WTC11 (cell line): ENCODE data around the gene NAV2. TPM values are rescaled to one million over a fixed set of nuclear protein-coding genes. Genes with fewer than 3 reads are reported as not detected.

Experiments used
- ATAC-seq: fragments of 200-7000 bp; cut with Tn5 transposase; 2 replicates; pipeline ENCODE4 v1.10.0; 2021; ENCODE audit warnings: mild to moderate bottlenecking, moderate library complexity
- CTCF ChIA-PET: fragments of 300-600 bp; sonication (Branson Sonifier 250); formaldehyde crosslinking; loops from one replicate; lab custom pipeline; 2021; ENCODE audit warnings: antibody characterized with exemption; lab: Charles Lee
- POLR2A ChIA-PET: fragments of 350-600 bp; sonication (Branson Sonifier 250); formaldehyde crosslinking; loops from one replicate; lab custom pipeline; 2021; ENCODE audit warnings: antibody characterized with exemption; lab: Charles Lee
- DNase-seq: peaks from one replicate; pipeline ENCODE4 v3.0.0; 2021; ENCODE audit warnings: low spot score
- H3K27ac Mint-ChIP-seq: 2 replicates; pipeline ENCODE4 v1.8.0; 2021; ENCODE audit warnings: mixed read lengths
- H3K27me3 Mint-ChIP-seq: 2 replicates; pipeline ENCODE4 v1.8.0; 2021; ENCODE audit warnings: low read depth, mild to moderate bottlenecking, moderate library complexity, mixed read lengths
- H3K36me3 Mint-ChIP-seq: 2 replicates; pipeline ENCODE4 v1.8.0; 2021; ENCODE audit warnings: mixed read lengths
- H3K4me1 Mint-ChIP-seq: 2 replicates; pipeline ENCODE4 v1.8.0; 2022; ENCODE audit warnings: mixed read lengths
- H3K4me3 Mint-ChIP-seq: 2 replicates; pipeline ENCODE4 v1.8.0; 2021; ENCODE audit warnings: mild to moderate bottlenecking, moderate library complexity, mixed read lengths
- H3K9me3 Mint-ChIP-seq: 2 replicates; pipeline ENCODE4 v1.8.0; 2021; ENCODE audit warnings: mixed read lengths
- ARID4B ChIP-seq: sonication (generic); formaldehyde crosslinking; IDR thresholded peaks from 2 replicates; pipeline ENCODE4 v1.8.0; 2023; ENCODE audit warnings: missing genetic modification reagents, mild to moderate bottlenecking, borderline replicate concordance
- ATF1 ChIP-seq: sonication (generic); formaldehyde crosslinking; IDR thresholded peaks from 2 replicates; pipeline ENCODE4 v1.8.1; 2023; ENCODE audit warnings: mild to moderate bottlenecking, moderate library complexity, missing genetic modification reagents
- CREB1 ChIP-seq: sonication (generic); formaldehyde crosslinking; IDR thresholded peaks from 2 replicates; pipeline ENCODE4 v1.8.0; 2023; ENCODE audit warnings: mild to moderate bottlenecking, missing genetic modification reagents
- E2F1 ChIP-seq: sonication (generic); formaldehyde crosslinking; IDR thresholded peaks from 2 replicates; pipeline ENCODE4 v1.8.0; 2022; ENCODE audit warnings: mild to moderate bottlenecking, missing genetic modification reagents
- E2F4 ChIP-seq: sonication (generic); formaldehyde crosslinking; IDR thresholded peaks from 2 replicates; pipeline ENCODE4 v1.8.1; 2022; ENCODE audit warnings: low read depth, mild to moderate bottlenecking, moderate library complexity, missing genetic modification reagents, borderline replicate concordance
- E2F5 ChIP-seq: sonication (generic); formaldehyde crosslinking; IDR thresholded peaks from 2 replicates; pipeline ENCODE4 v1.8.1; 2022; ENCODE audit warnings: mild to moderate bottlenecking, moderate library complexity, missing genetic modification reagents
- FOXK1 ChIP-seq: sonication (generic); formaldehyde crosslinking; IDR thresholded peaks from 2 replicates; pipeline ENCODE4 v1.8.0; 2022; ENCODE audit warnings: mild to moderate bottlenecking, moderate library complexity, missing genetic modification reagents
- FOXP4 ChIP-seq: sonication (generic); formaldehyde crosslinking; IDR thresholded peaks from 2 replicates; pipeline ENCODE4 v1.8.0; 2022; ENCODE audit warnings: mild to moderate bottlenecking, missing genetic modification reagents
- GRHL2 ChIP-seq: fragments of 250-450 bp; sonication (Bioruptor Pico); IDR thresholded peaks from 2 replicates; pipeline ENCODE4 v1.8.0; 2022; ENCODE audit warnings: mild to moderate bottlenecking, moderate library complexity; ENCODE audit not compliant: insufficient replicate concordance, severe bottlenecking
- HMGXB4 ChIP-seq: sonication (generic); formaldehyde crosslinking; IDR thresholded peaks from 2 replicates; pipeline ENCODE4 v1.8.1; 2023; ENCODE audit warnings: mild to moderate bottlenecking, moderate library complexity, missing genetic modification reagents
- NR2C2 ChIP-seq: sonication (generic); formaldehyde crosslinking; IDR thresholded peaks from 2 replicates; pipeline ENCODE4 v1.8.0; 2022; ENCODE audit warnings: mild to moderate bottlenecking, missing genetic modification reagents
- PRDM15 ChIP-seq: sonication (generic); formaldehyde crosslinking; IDR thresholded peaks from 2 replicates; pipeline ENCODE4 v1.8.0; 2022; ENCODE audit warnings: missing genetic modification reagents
- SOX15 ChIP-seq: fragments of 250-450 bp; sonication (Bioruptor Pico); IDR thresholded peaks from 2 replicates; pipeline ENCODE4 v1.9.0; 2021; ENCODE audit warnings: mild to moderate bottlenecking
- TP53 ChIP-seq: sonication (generic); formaldehyde crosslinking; IDR thresholded peaks from 2 replicates; pipeline ENCODE4 v1.8.1; 2023; ENCODE audit warnings: mild to moderate bottlenecking, missing genetic modification reagents
- USF1 ChIP-seq: sonication (generic); formaldehyde crosslinking; IDR thresholded peaks from 2 replicates; pipeline ENCODE4 v1.8.0; 2022; ENCODE audit warnings: mild to moderate bottlenecking, missing genetic modification reagents
- ZNF219 ChIP-seq: sonication (generic); formaldehyde crosslinking; IDR thresholded peaks from 2 replicates; pipeline ENCODE4 v1.8.0; 2023; ENCODE audit warnings: missing genetic modification reagents, mild to moderate bottlenecking, borderline replicate concordance
- ZNF396 ChIP-seq: fragments of 250-450 bp; sonication (Bioruptor Pico); IDR thresholded peaks from 2 replicates; pipeline ENCODE4 v1.8.0; 2021; ENCODE audit warnings: mild to moderate bottlenecking, moderate library complexity, borderline replicate concordance
- ZNF423 ChIP-seq: fragments of 250-450 bp; sonication (Bioruptor Pico); IDR thresholded peaks from 2 replicates; pipeline ENCODE4 v2.1.2; 2022; ENCODE audit warnings: mild to moderate bottlenecking, moderate library complexity
- total RNA-seq: library from RNA; stranded (reverse); gene quantifications from 3 replicates; pipeline ENCODE4 v1.2.3, GENCODE V29; 2021

The NAV2 gene
- total RNA-seq, 1 experiment from 2014 or later: 42.8 TPM

GRCh38 chr11:20067665-20068064 lies 355.0 kb downstream of the NAV2 start:
- CTCF ChIA-PET: no interaction called here
- Mint-ChIP-seq H3K4me3 (no peak overlapping the region), H3K27ac (no peak overlapping the region; the same call in 1 of the 2 replicates), H3K4me1 (peaks cover 51% of the 10 kb centered on the region), H3K27me3 (no peaks in the 10 kb centered on the region; the same call in 1 of the 2 replicates), H3K9me3 (peaks cover 13% of the 10 kb centered on the region), H3K36me3 (peaks cover 52% of the 10 kb centered on the region)
- TF ChIP-seq CREB1 (CRISPR knock-in tag) (no peak), HMGXB4 (CRISPR knock-in tag) (no peak), FOXP4 (CRISPR knock-in tag) (no peak), GRHL2 (CRISPR knock-in tag) (no peak), USF1 (CRISPR knock-in tag) (no peak)
- ATAC-seq: no peak
- DNase-seq: no peak
- POLR2A ChIA-PET: no interaction called here

GRCh38 chr11:20068691-20069090 lies 356.1 kb downstream of the NAV2 start:
- ChIA-PET POLR2A (no interaction called here), CTCF (interaction anchor here (1.9 kb wide), 1 partner anchor 64 kb away, joined by 4 read pairs; no protein-coding TSS in a partner anchor)
- Mint-ChIP-seq H3K27me3 (no peaks in the 10 kb centered on the region; the same call in 1 of the 2 replicates), H3K27ac (no peak overlapping the region), H3K4me1 (peaks cover 50% of the 10 kb centered on the region), H3K36me3 (peaks cover 59% of the 10 kb centered on the region), H3K4me3 (no peak overlapping the region), H3K9me3 (peaks cover 13% of the 10 kb centered on the region)
- DNase-seq (no peak), ATAC-seq (no peak)
- TF ChIP-seq SOX15 (no peak), CREB1 (CRISPR knock-in tag) (no peak), E2F4 (CRISPR knock-in tag) (no peak), E2F5 (no peak), GRHL2 (CRISPR knock-in tag) (no peak), E2F1 (CRISPR knock-in tag) (no peak), PRDM15 (CRISPR knock-in tag) (no peak), ARID4B (CRISPR knock-in tag) (no peak), ATF1 (no peak), ZNF423 (CRISPR knock-in tag) (no peak), TP53 (CRISPR knock-in tag) (no peak), FOXK1 (CRISPR knock-in tag) (no peak), ZNF396 (CRISPR knock-in tag) (no peak), ZNF219 (no peak), NR2C2 (CRISPR knock-in tag) (no peak)
